Measurements from ENCODE around the gene EYA4.

EYA4 gene

GRCh38 chr6:133218852-133219251 is 22.3 kb upstream of the EYA4 start:
- H3K27ac ChIP-seq (ENCODE audit: low read length) = no peak overlapping the region
- H3K4me3 ChIP-seq (ENCODE audit: low read length) = no peak overlapping the region
- H3K27me3 ChIP-seq (ENCODE audit: insufficient read depth, low read length) = no peaks in the 10 kb centered on the region
- peaks cover 4% of the 10 kb centered on the region; the same call in 1 of the 2 replicates for H3K4me1 ChIP-seq (ENCODE audit: insufficient read depth, low read length)
- no peak overlapping the region for H3K9ac ChIP-seq (ENCODE audit: low read depth, low read length)
- H3K36me3 ChIP-seq (ENCODE audit: insufficient read depth, low read depth, low read length) = no peaks in the 10 kb centered on the region
- H3K9me3 ChIP-seq (ENCODE audit: insufficient read depth, low read depth, low read length) = no peaks in the 10 kb centered on the region

- Histone ChIP-seq H3K36me3 (ENCODE audit: insufficient read depth, low read depth, low read length) (no peaks in the 10 kb centered on the region), H3K9ac (ENCODE audit: low read depth, low read length) (no peak overlapping the region), H3K9me3 (ENCODE audit: insufficient read depth, low read depth, low read length) (no peaks in the 10 kb centered on the region), H3K27me3 (ENCODE audit: insufficient read depth, low read length) (no peaks in the 10 kb centered on the region), H3K27ac (ENCODE audit: low read length) (no peak overlapping the region), H3K4me3 (ENCODE audit: low read length) (no peak overlapping the region), H3K4me1 (ENCODE audit: insufficient read depth, low read length) (peaks cover 4% of the 10 kb centered on the region; the same call in 1 of the 2 replicates)
These were observed 17.6 kb upstream of the EYA4 start for GRCh38 chr6:133223452-133224029.

- no peaks in the 10 kb centered on the region for H3K9me3 ChIP-seq (ENCODE audit: insufficient read depth, low read depth, low read length)
- H3K4me3 ChIP-seq (ENCODE audit: low read length) = no peak overlapping the region
- no peak overlapping the region for H3K9ac ChIP-seq (ENCODE audit: low read depth, low read length)
- H3K27me3 ChIP-seq (ENCODE audit: insufficient read depth, low read length) = no peaks in the 10 kb centered on the region
- H3K36me3 ChIP-seq (ENCODE audit: insufficient read depth, low read depth, low read length) = no peaks in the 10 kb centered on the region
- peaks cover 2% of the 10 kb centered on the region; the same call in 1 of the 2 replicates for H3K4me1 ChIP-seq (ENCODE audit: insufficient read depth, low read length)
- no peak overlapping the region for H3K27ac ChIP-seq (ENCODE audit: low read length)
These were observed 15.6 kb upstream of the EYA4 start for GRCh38 chr6:133225560-133225959.

- Histone ChIP-seq H3K27ac (ENCODE audit: low read length) (no peak overlapping the region), H3K4me1 (ENCODE audit: insufficient read depth, low read length) (no peaks in the 10 kb centered on the region), H3K9ac (ENCODE audit: low read depth, low read length) (no peak overlapping the region), H3K4me3 (ENCODE audit: low read length) (no peak overlapping the region), H3K9me3 (ENCODE audit: insufficient read depth, low read depth, low read length) (no peaks in the 10 kb centered on the region), H3K36me3 (ENCODE audit: insufficient read depth, low read depth, low read length) (no peaks in the 10 kb centered on the region), H3K27me3 (ENCODE audit: insufficient read depth, low read length) (no peaks in the 10 kb centered on the region)
These were observed 13.8 kb upstream of the EYA4 start for GRCh38 chr6:133227344-133227743.

- Histone ChIP-seq H3K9me3 (ENCODE audit: insufficient read depth, low read depth, low read length) (no peaks in the 10 kb centered on the region), H3K4me1 (ENCODE audit: insufficient read depth, low read length) (no peaks in the 10 kb centered on the region), H3K27ac (ENCODE audit: low read length) (no peak overlapping the region)
These were observed 11.1 kb upstream of the EYA4 start for GRCh38 chr6:133230052-133230451.

GRCh38 chr6:133235221-133235620 is 5.9 kb upstream of the EYA4 start:
- Histone ChIP-seq H3K9me3 (ENCODE audit: insufficient read depth, low read depth, low read length) (no peaks in the 10 kb centered on the region), H3K4me3 (ENCODE audit: low read length) (no peak overlapping the region), H3K27me3 (ENCODE audit: insufficient read depth, low read length) (peaks cover 16% of the 10 kb centered on the region), H3K9ac (ENCODE audit: low read depth, low read length) (no peak overlapping the region), H3K36me3 (ENCODE audit: insufficient read depth, low read depth, low read length) (no peaks in the 10 kb centered on the region), H3K27ac (ENCODE audit: low read length) (no peak overlapping the region), H3K4me1 (ENCODE audit: insufficient read depth, low read length) (no peaks in the 10 kb centered on the region)

More at GRCh38 chr6:133230052-133230451, 11.1 kb upstream of the EYA4 start:
- no peak overlapping the region for H3K9ac ChIP-seq (ENCODE audit: low read depth, low read length)
- no peak overlapping the region for H3K4me3 ChIP-seq (ENCODE audit: low read length)
- no peaks in the 10 kb centered on the region for H3K27me3 ChIP-seq (ENCODE audit: insufficient read depth, low read length)
- no peaks in the 10 kb centered on the region for H3K36me3 ChIP-seq (ENCODE audit: insufficient read depth, low read depth, low read length)

- Histone ChIP-seq H3K36me3 (ENCODE audit: insufficient read depth, low read depth, low read length) (no peaks in the 10 kb centered on the region), H3K27me3 (ENCODE audit: insufficient read depth, low read length) (peaks cover 33% of the 10 kb centered on the region), H3K27ac (ENCODE audit: low read length) (no peak overlapping the region), H3K9ac (ENCODE audit: low read depth, low read length) (no peak overlapping the region), H3K4me1 (ENCODE audit: insufficient read depth, low read length) (no peaks in the 10 kb centered on the region), H3K9me3 (ENCODE audit: insufficient read depth, low read depth, low read length) (no peaks in the 10 kb centered on the region), H3K4me3 (ENCODE audit: low read length) (no peak overlapping the region)
These were observed 4.2 kb upstream of the EYA4 start for GRCh38 chr6:133236932-133237331.

- peaks cover 69% of the 10 kb centered on the region for H3K27me3 ChIP-seq (ENCODE audit: insufficient read depth, low read length)
- H3K9ac ChIP-seq (ENCODE audit: low read depth, low read length) = no peak overlapping the region
- H3K27ac ChIP-seq (ENCODE audit: low read length) = no peak overlapping the region
- H3K4me1 ChIP-seq (ENCODE audit: insufficient read depth, low read length) = peaks cover 7% of the 10 kb centered on the region; the same call in 1 of the 2 replicates
- no peaks in the 10 kb centered on the region for H3K9me3 ChIP-seq (ENCODE audit: insufficient read depth, low read depth, low read length)
- H3K36me3 ChIP-seq (ENCODE audit: insufficient read depth, low read depth, low read length) = no peaks in the 10 kb centered on the region
- peak overlapping the region; percentile 77 for H3K4me3 ChIP-seq (ENCODE audit: low read length)
These were observed 559 bp upstream of the EYA4 start for GRCh38 chr6:133240511-133241085.

GRCh38 chr6:133241901-133242636 is 912 bp downstream of the EYA4 start:
- peak overlapping the region; percentile 77 for H3K4me3 ChIP-seq (ENCODE audit: low read length)
- H3K36me3 ChIP-seq (ENCODE audit: insufficient read depth, low read depth, low read length) = no peaks in the 10 kb centered on the region
- peaks cover 7% of the 10 kb centered on the region; the same call in 1 of the 2 replicates for H3K4me1 ChIP-seq (ENCODE audit: insufficient read depth, low read length)
- peaks cover 84% of the 10 kb centered on the region for H3K27me3 ChIP-seq (ENCODE audit: insufficient read depth, low read length)
- no peaks in the 10 kb centered on the region for H3K9me3 ChIP-seq (ENCODE audit: insufficient read depth, low read depth, low read length)
- H3K9ac ChIP-seq (ENCODE audit: low read depth, low read length) = no peak overlapping the region
- H3K27ac ChIP-seq (ENCODE audit: low read length) = no peak overlapping the region

GRCh38 chr6:133242637-133243585 is 1.8 kb downstream of the EYA4 start:
- Histone ChIP-seq H3K9me3 (ENCODE audit: insufficient read depth, low read depth, low read length) (no peaks in the 10 kb centered on the region), H3K4me1 (ENCODE audit: insufficient read depth, low read length) (peaks cover 8% of the 10 kb centered on the region), H3K27me3 (ENCODE audit: insufficient read depth, low read length) (peaks cover 88% of the 10 kb centered on the region), H3K36me3 (ENCODE audit: insufficient read depth, low read depth, low read length) (no peaks in the 10 kb centered on the region), H3K4me3 (ENCODE audit: low read length) (peak overlapping the region; percentile 77), H3K27ac (ENCODE audit: low read length) (no peak overlapping the region), H3K9ac (ENCODE audit: low read depth, low read length) (no peak overlapping the region)

- H3K27me3 ChIP-seq (ENCODE audit: insufficient read depth, low read length) = peaks cover 87% of the 10 kb centered on the region
- peaks cover 13% of the 10 kb centered on the region for H3K4me1 ChIP-seq (ENCODE audit: insufficient read depth, low read length)
- no peak overlapping the region for H3K9ac ChIP-seq (ENCODE audit: low read depth, low read length)
- H3K27ac ChIP-seq (ENCODE audit: low read length) = no peak overlapping the region
- peak overlapping the region; percentile 77; the same call in 1 of the 2 replicates for H3K4me3 ChIP-seq (ENCODE audit: low read length)
- no peaks in the 10 kb centered on the region for H3K36me3 ChIP-seq (ENCODE audit: insufficient read depth, low read depth, low read length)
- H3K9me3 ChIP-seq (ENCODE audit: insufficient read depth, low read depth, low read length) = no peaks in the 10 kb centered on the region
These were observed 2.7 kb downstream of the EYA4 start for GRCh38 chr6:133243723-133244305.

Measured in iPS-20b (cell line).